KMS-11 (cell line): Measurements from ENCODE around the gene LDB2.

Source experiments
- H2AFZ ChIP-seq: fragments of 200-600 bp; sonication (generic); 2 replicates; pipeline ENCODE4 v1.6.1; 2016; ENCODE audit warnings: antibody characterized with exemption, mixed run types, low read depth
- H3K27ac ChIP-seq: fragments of 200-600 bp; sonication (generic); 2 replicates; pipeline ENCODE4 v1.6.1; 2016; ENCODE audit warnings: mild to moderate bottlenecking, mixed run types
- H3K27me3 ChIP-seq: fragments of 200-600 bp; sonication (generic); 2 replicates; pipeline ENCODE4 v1.6.1; 2017; ENCODE audit warnings: mild to moderate bottlenecking, low read depth, mixed run types, moderate library complexity; ENCODE audit not compliant: insufficient read depth
- H3K36me3 ChIP-seq: fragments of 200-600 bp; sonication (generic); 2 replicates; pipeline ENCODE4 v1.6.1; 2017; ENCODE audit warnings: mild to moderate bottlenecking, mixed run types; ENCODE audit not compliant: insufficient read depth
- H3K4me1 ChIP-seq: fragments of 200-600 bp; sonication (generic); 2 replicates; pipeline ENCODE4 v1.6.1; 2016; ENCODE audit warnings: mild to moderate bottlenecking, low read depth, mixed run types; ENCODE audit not compliant: poor library complexity, severe bottlenecking
- H3K4me2 ChIP-seq: fragments of 200-600 bp; sonication (generic); 2 replicates; pipeline ENCODE4 v1.7.0; 2016; ENCODE audit warnings: mild to moderate bottlenecking, mixed run types
- H3K4me3 ChIP-seq: fragments of 200-600 bp; sonication (generic); IDR thresholded peaks from 2 replicates; pipeline ENCODE4 v1.6.1; 2017; ENCODE audit warnings: low read depth, low read length, mixed read lengths; ENCODE audit not compliant: insufficient read depth
- H3K79me2 ChIP-seq: fragments of 200-600 bp; sonication (generic); 2 replicates; pipeline ENCODE4 v1.6.1; 2016; ENCODE audit warnings: low read depth, mixed run types; ENCODE audit not compliant: insufficient read depth
- H3K9ac ChIP-seq: fragments of 200-600 bp; sonication (generic); 2 replicates; pipeline ENCODE4 v1.6.1; 2016; ENCODE audit warnings: mild to moderate bottlenecking, mixed run types
- H4K20me1 ChIP-seq: fragments of 200-600 bp; sonication (generic); 2 replicates; pipeline ENCODE4 v1.6.1; 2016; ENCODE audit warnings: mild to moderate bottlenecking, mixed run types; ENCODE audit not compliant: insufficient read depth
- CTCF ChIP-seq: fragments of 200-600 bp; sonication (generic); conservative IDR thresholded peaks from 2 replicates; pipeline ENCODE4 v1.6.1; 2017; ENCODE audit warnings: low read depth, mild to moderate bottlenecking, antibody characterized with exemption, low read length, moderate library complexity, mixed read lengths

The LDB2 gene

GRCh38 chr4:16544251-16544721 lies 354.2 kb downstream of the LDB2 start:
- Histone ChIP-seq H2AFZ (no peak overlapping the region), H3K27ac (no peak overlapping the region), H3K27me3 (no peaks in the 10 kb centered on the region), H3K79me2 (no peaks in the 10 kb centered on the region), H3K36me3 (no peaks in the 10 kb centered on the region), H3K4me2 (no peak overlapping the region), H3K4me3 (no peak overlapping the region), H3K9ac (no peak overlapping the region), H4K20me1 (no peaks in the 10 kb centered on the region), H3K4me1 (no peaks in the 10 kb centered on the region)
- no peak for TF ChIP-seq CTCF

GRCh38 chr4:16537926-16538325 lies 360.5 kb downstream of the LDB2 start:
- no peak overlapping the region for H3K27ac ChIP-seq
- H3K79me2 ChIP-seq, result no peaks in the 10 kb centered on the region
- no peaks in the 10 kb centered on the region for H3K36me3 ChIP-seq
- no peak overlapping the region for H2AFZ ChIP-seq
- no peaks in the 10 kb centered on the region for H3K27me3 ChIP-seq
- no peak overlapping the region for H3K4me2 ChIP-seq
- no peak overlapping the region for H3K9ac ChIP-seq
- H3K4me3 ChIP-seq, result no peak overlapping the region
- no peak for TF ChIP-seq CTCF
- H3K4me1 ChIP-seq, result no peaks in the 10 kb centered on the region
- H4K20me1 ChIP-seq, result no peaks in the 10 kb centered on the region

DNA sequence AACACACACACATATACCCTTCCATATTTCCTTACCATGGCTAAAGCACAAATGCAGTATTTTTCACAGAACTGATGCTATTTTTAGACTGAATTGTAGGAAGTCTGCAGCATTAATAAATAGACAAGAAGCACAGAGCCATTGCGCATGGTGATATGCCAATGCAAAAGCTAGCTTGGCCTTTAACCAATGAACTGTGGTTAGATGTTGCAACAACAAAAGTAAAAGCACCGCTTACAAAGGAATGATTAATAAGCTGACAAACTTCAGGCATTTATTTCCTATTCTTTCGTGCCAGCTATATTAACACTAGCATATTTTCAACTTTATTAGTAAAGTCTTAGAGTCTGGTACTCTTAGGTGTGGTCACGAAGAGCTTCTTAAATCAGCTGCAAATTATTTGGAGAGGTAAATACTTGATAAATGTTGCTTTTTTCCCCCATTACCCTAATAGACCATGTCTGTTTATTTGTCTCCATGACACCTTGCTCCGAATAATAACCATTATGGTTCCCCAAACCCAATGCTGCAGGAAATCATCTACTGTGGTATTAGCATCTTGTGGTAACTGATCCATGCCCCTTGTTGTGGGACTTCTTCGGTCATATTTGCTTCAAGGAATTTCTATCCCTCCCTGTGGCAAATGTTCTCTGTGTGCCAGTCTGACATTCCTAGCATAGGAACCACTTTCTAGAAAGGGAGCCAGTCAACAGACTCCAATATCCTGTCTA lies 366.0 kb downstream of the LDB2 start:
- H3K27ac ChIP-seq, result no peak overlapping the region
- no peaks in the 10 kb centered on the region for H4K20me1 ChIP-seq
- H3K4me3 ChIP-seq, result no peak overlapping the region
- TF ChIP-seq CTCF, result no peak
- H3K36me3 ChIP-seq, result no peaks in the 10 kb centered on the region
- no peaks in the 10 kb centered on the region for H3K4me1 ChIP-seq
- H3K79me2 ChIP-seq, result no peaks in the 10 kb centered on the region
- H3K4me2 ChIP-seq, result no peak overlapping the region
- no peaks in the 10 kb centered on the region for H3K27me3 ChIP-seq
- H2AFZ ChIP-seq, result no peak overlapping the region
- no peak overlapping the region for H3K9ac ChIP-seq

GRCh38 chr4:16530688-16531635 lies 367.5 kb downstream of the LDB2 start:
- no peaks in the 10 kb centered on the region for H3K79me2 ChIP-seq
- H3K36me3 ChIP-seq, result no peaks in the 10 kb centered on the region
- H3K4me3 ChIP-seq, result no peak overlapping the region
- H4K20me1 ChIP-seq, result no peaks in the 10 kb centered on the region
- no peaks in the 10 kb centered on the region for H3K4me1 ChIP-seq
- TF ChIP-seq CTCF, result no peak
- H3K27ac ChIP-seq, result no peak overlapping the region
- no peak overlapping the region for H3K9ac ChIP-seq
- H3K27me3 ChIP-seq, result no peaks in the 10 kb centered on the region
- H2AFZ ChIP-seq, result no peak overlapping the region
- no peak overlapping the region for H3K4me2 ChIP-seq
